Stimulated activated naive CD8-positive, alpha-beta T cell treated with anti-CD3 and anti-CD28 coated beads, Interleukin-15, Interleukin-2, amounts not matched to agents 100 U/mL and 50 U/mL, for 24 hours (primary cell): ENCODE results near the gene SND1.
A peak's percentile ranks its signal among the peaks of the same experiment; 100 is the strongest.
"Not testable (repeated sequence)": the region's sequence is repeated elsewhere in the genome, so short reads cannot be mapped to it uniquely, and the experiment has no call there.

Source experiments
- ATAC-seq: fragments of 150-1000 bp; cut with Tn5 transposase; one replicate; pipeline ENCODE4 v1.10.0; 2021
- DNase-seq: peaks from one replicate; pipeline ENCODE4 v3.0.0; 2021

The SND1 gene

GRCh38 chr7:127889677-127890076 is 237.7 kb downstream of the SND1 start:
- DNase-seq (no peak), ATAC-seq (no peak)

- peak; percentile 36 for ATAC-seq
These were observed 238.7 kb downstream of the SND1 start for GRCh38 chr7:127890726-127891125.

GRCh38 chr7:127891144-127891543 is 239.2 kb downstream of the SND1 start:
- ATAC-seq (no peak), DNase-seq (no peak)

More at GRCh38 chr7:127890726-127891125, 238.7 kb downstream of the SND1 start:
- DNase-seq = no peak

GRCh38 chr7:127891854-127892438 is 240.0 kb downstream of the SND1 start:
- no peak for DNase-seq
- ATAC-seq = no peak

GRCh38 chr7:127892488-127893314 is 240.7 kb downstream of the SND1 start:
- no peak for ATAC-seq

GRCh38 chr7:127893547-127893946 is 241.6 kb downstream of the SND1 start:
- DNase-seq = no peak
- ATAC-seq = no peak

More at GRCh38 chr7:127892488-127893314, 240.7 kb downstream of the SND1 start:
- no peak for DNase-seq

- DNase-seq = no peak
- no peak for ATAC-seq
These were observed 242.6 kb downstream of the SND1 start for GRCh38 chr7:127894588-127894987.

GRCh38 chr7:127895360-127895759 is 243.4 kb downstream of the SND1 start:
- DNase-seq = no peak
- ATAC-seq = no peak

GRCh38 chr7:127895814-127896280 is 243.9 kb downstream of the SND1 start:
- ATAC-seq (peak; percentile 38), DNase-seq (no peak)

- DNase-seq (no peak), ATAC-seq (no peak)
These were observed 244.7 kb downstream of the SND1 start for GRCh38 chr7:127896659-127897058.

- ATAC-seq = peak; percentile 83
- peak; percentile 24 for DNase-seq
These were observed 245.9 kb downstream of the SND1 start for GRCh38 chr7:127897704-127898454.

- ATAC-seq = no peak
- DNase-seq = no peak
These were observed 247.4 kb downstream of the SND1 start for GRCh38 chr7:127899411-127899810.

- no peak for DNase-seq
- no peak for ATAC-seq
These were observed 248.1 kb downstream of the SND1 start for GRCh38 chr7:127900141-127900540.

- DNase-seq = no peak
- no peak for ATAC-seq
These were observed 249.0 kb downstream of the SND1 start for GRCh38 chr7:127900732-127901685.

- ATAC-seq = no peak
These were observed 250.1 kb downstream of the SND1 start for GRCh38 chr7:127901895-127902703.

GRCh38 chr7:127902753-127903152 is 250.8 kb downstream of the SND1 start:
- not testable (repeated sequence) for ATAC-seq, DNase-seq

More at GRCh38 chr7:127901895-127902703, 250.1 kb downstream of the SND1 start:
- DNase-seq = no peak

- ATAC-seq (peak; percentile 13), DNase-seq (no peak)
These were observed 252.1 kb downstream of the SND1 start for GRCh38 chr7:127903892-127904669.

- no peak for ATAC-seq
- no peak for DNase-seq
These were observed 252.6 kb downstream of the SND1 start for GRCh38 chr7:127904670-127904985.

GRCh38 chr7:127905021-127905420 is 253.0 kb downstream of the SND1 start:
- DNase-seq (no peak), ATAC-seq (no peak)
